ENCODE measurements around the gene MLKL. TPM values are rescaled to one million over a fixed set of nuclear protein-coding genes. Genes with fewer than 3 reads are reported as not detected.

The MLKL gene
- polyA plus RNA-seq, 1 donor (not counting 4 experiments of a cell fraction or from before 2014, with no cell fraction given): 12.5 TPM

DNA sequence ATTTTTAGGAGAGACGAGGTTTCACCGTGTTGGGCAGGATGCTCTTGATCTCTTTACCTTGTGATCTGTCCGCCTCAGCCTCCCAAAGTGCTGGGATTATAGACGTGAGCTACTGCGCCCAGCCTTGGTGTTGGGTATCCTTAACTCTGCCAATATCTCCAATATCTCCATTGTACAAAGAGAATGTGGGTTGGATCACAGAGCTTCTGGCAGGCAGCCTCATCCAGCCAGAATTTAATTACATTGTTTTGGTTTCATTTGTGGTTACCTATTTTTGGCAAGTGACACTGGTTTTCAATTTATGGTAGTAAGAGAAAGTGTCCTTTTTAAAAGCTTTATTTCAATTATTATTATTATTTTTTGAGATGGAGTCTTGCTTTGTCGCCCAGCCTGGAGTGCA is 20.0 kb downstream of the MLKL start:
- Histone ChIP-seq H3K27me3 (ENCODE audit: control insufficient read depth, extremely low read depth, insufficient read depth, low read length) (no peaks in the 10 kb centered on the region), H3K79me2 (ENCODE audit: control insufficient read depth, insufficient read depth, low read length) (no peaks in the 10 kb centered on the region), H3K27ac (ENCODE audit: control insufficient read depth, insufficient read depth, low read length) (no peak overlapping the region), H3K4me2 (ENCODE audit: control insufficient read depth, extremely low read depth, insufficient read depth, low read depth, low read length) (no peak overlapping the region), H3K4me3 (ENCODE audit: control insufficient read depth in 2 of 3, extremely low read depth in 1 of 3, insufficient read depth in 2 of 3, low read depth in 1 of 3, low read length in 3 of 3) (no peak overlapping the region), H3K36me3 (ENCODE audit: control insufficient read depth in 2 of 2, extremely low read depth in 1 of 2, insufficient read depth in 2 of 2, low read length in 2 of 2) (peaks cover 11 to 12% of the 10 kb centered on the region in 2 experiments), H3K9ac (ENCODE audit: control insufficient read depth, extremely low read depth, insufficient read depth, low read length) (no peak overlapping the region), H3K4me1 (ENCODE audit: control insufficient read depth, extremely low read depth, insufficient read depth, low read length) (no peaks in the 10 kb centered on the region), H2AFZ (ENCODE audit: control insufficient read depth, low read length) (no peak overlapping the region), H3K9me3 (ENCODE audit: control insufficient read depth, low read depth, low read length) (no peaks in the 10 kb centered on the region), H4K20me1 (ENCODE audit: control insufficient read depth, extremely low read depth, insufficient read depth, low read length) (no peaks in the 10 kb centered on the region), H3K9me1 (ENCODE audit: control insufficient read depth, extremely low read depth, insufficient read depth, low read length) (no peaks in the 10 kb centered on the region)
- dilution Hi-C loops (cut with MboI; ENCODE audit: extremely low pct_ligation_motif_present, low sequenced_read_pairs): no loop called here
- DNase-seq (ENCODE audit: low read depth, low spot score) (no peak), FAIRE-seq (no peak)
- no peak for TF ChIP-seq EZH2 (IDR thresholded peaks at IDR 0.05; ENCODE audit: low read length)
- TF ChIP-seq, protein P1, sequence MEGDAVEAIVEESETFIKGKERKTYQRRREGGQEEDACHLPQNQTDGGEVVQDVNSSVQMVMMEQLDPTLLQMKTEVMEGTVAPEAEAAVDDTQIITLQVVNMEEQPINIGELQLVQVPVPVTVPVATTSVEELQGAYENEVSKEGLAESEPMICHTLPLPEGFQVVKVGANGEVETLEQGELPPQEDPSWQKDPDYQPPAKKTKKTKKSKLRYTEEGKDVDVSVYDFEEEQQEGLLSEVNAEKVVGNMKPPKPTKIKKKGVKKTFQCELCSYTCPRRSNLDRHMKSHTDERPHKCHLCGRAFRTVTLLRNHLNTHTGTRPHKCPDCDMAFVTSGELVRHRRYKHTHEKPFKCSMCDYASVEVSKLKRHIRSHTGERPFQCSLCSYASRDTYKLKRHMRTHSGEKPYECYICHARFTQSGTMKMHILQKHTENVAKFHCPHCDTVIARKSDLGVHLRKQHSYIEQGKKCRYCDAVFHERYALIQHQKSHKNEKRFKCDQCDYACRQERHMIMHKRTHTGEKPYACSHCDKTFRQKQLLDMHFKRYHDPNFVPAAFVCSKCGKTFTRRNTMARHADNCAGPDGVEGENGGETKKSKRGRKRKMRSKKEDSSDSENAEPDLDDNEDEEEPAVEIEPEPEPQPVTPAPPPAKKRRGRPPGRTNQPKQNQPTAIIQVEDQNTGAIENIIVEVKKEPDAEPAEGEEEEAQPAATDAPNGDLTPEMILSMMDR (optimal IDR thresholded peaks at IDR 0.05 in 1 of 3, IDR thresholded peaks at IDR 0.05 in 1 of 3, conservative IDR thresholded peaks at IDR 0.05 in 1 of 3; ENCODE audit: extremely low read depth in 1 of 3, insufficient read depth in 2 of 3, low read length in 3 of 3): no peak

DNA sequence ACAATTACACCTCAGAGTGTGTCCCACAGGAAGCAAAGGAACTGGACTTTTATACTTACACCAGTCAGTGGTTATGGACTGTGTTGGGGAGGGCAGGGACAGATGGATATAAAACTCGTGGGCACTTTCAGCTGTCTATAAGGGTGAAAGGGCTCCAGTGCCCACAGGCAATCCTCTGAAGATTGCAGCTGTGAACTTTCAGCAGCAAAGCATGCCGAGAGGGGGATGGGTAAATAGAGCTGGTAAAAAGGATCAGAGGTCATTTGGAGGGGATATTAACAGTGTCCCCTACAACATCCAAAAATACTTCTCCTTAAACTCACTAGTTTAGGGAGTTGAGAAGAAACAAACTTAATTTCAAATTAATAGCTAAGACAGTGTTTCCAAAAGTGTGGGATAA is 20.7 kb downstream of the MLKL start:
- Histone ChIP-seq H3K4me3 (ENCODE audit: control insufficient read depth in 2 of 3, extremely low read depth in 1 of 3, insufficient read depth in 2 of 3, low read depth in 1 of 3, low read length in 3 of 3) (no peak overlapping the region), H3K27ac (ENCODE audit: control insufficient read depth, insufficient read depth, low read length) (no peak overlapping the region), H3K9ac (ENCODE audit: control insufficient read depth, extremely low read depth, insufficient read depth, low read length) (no peak overlapping the region), H3K9me1 (ENCODE audit: control insufficient read depth, extremely low read depth, insufficient read depth, low read length) (no peaks in the 10 kb centered on the region), H3K4me1 (ENCODE audit: control insufficient read depth, extremely low read depth, insufficient read depth, low read length) (no peaks in the 10 kb centered on the region), H3K9me3 (ENCODE audit: control insufficient read depth, low read depth, low read length) (no peaks in the 10 kb centered on the region), H3K79me2 (ENCODE audit: control insufficient read depth, insufficient read depth, low read length) (no peaks in the 10 kb centered on the region), H2AFZ (ENCODE audit: control insufficient read depth, low read length) (no peak overlapping the region), H3K4me2 (ENCODE audit: control insufficient read depth, extremely low read depth, insufficient read depth, low read depth, low read length) (no peak overlapping the region), H3K36me3 (ENCODE audit: control insufficient read depth in 2 of 2, extremely low read depth in 1 of 2, insufficient read depth in 2 of 2, low read length in 2 of 2) (peaks cover 11% of the 10 kb centered on the region in 2 experiments), H3K27me3 (ENCODE audit: control insufficient read depth, extremely low read depth, insufficient read depth, low read length) (no peaks in the 10 kb centered on the region), H4K20me1 (ENCODE audit: control insufficient read depth, extremely low read depth, insufficient read depth, low read length) (no peaks in the 10 kb centered on the region)
- TF ChIP-seq, protein P1 (optimal IDR thresholded peaks at IDR 0.05 in 1 of 3, IDR thresholded peaks at IDR 0.05 in 1 of 3, conservative IDR thresholded peaks at IDR 0.05 in 1 of 3; ENCODE audit: extremely low read depth in 1 of 3, insufficient read depth in 2 of 3, low read length in 3 of 3): no peak
- TF ChIP-seq EZH2 (IDR thresholded peaks at IDR 0.05; ENCODE audit: low read length): no peak
- dilution Hi-C loops (cut with MboI; ENCODE audit: extremely low pct_ligation_motif_present, low sequenced_read_pairs): no loop called here
- DNase-seq (ENCODE audit: low read depth, low spot score) (no peak), FAIRE-seq (no peak)

All from keratinocyte (primary cell).